ENCODE data around the gene DSTN.

The DSTN gene

GRCh38 chr20:17624551-17625245 is 54.8 kb downstream of the DSTN start:
- Histone ChIP-seq H3K4me2 (ENCODE audit: low read length) (no peak overlapping the region), H3K27ac (ENCODE audit: low read depth, low read length, poor library complexity, severe bottlenecking) (no peak overlapping the region), H3K9me3 (ENCODE audit: low read length) (no peaks in the 10 kb centered on the region), H3K4me1 (ENCODE audit: insufficient read depth, low read length, severe bottlenecking) (no peaks in the 10 kb centered on the region), H3K36me3 (ENCODE audit: insufficient read depth, low read length) (peaks cover 40% of the 10 kb centered on the region; the same call in 1 of the 2 replicates), H3K9ac (ENCODE audit: low read length) (no peak overlapping the region), H4K20me1 (ENCODE audit: insufficient read depth, low read length) (no peaks in the 10 kb centered on the region), H3F3A (ENCODE audit: insufficient read depth, low read length) (no peaks in the 10 kb centered on the region), H3K9me2 (ENCODE audit: low read depth, low read length) (no peaks in the 10 kb centered on the region), H2AFZ (ENCODE audit: low read length) (no peak overlapping the region), H3K27me3 (ENCODE audit: insufficient read depth, low read length) (no peaks in the 10 kb centered on the region), H3K4me3 (ENCODE audit: low read depth, low read length, poor library complexity, severe bottlenecking) (no peak overlapping the region), H3K79me2 (ENCODE audit: insufficient read depth, low read length) (no peaks in the 10 kb centered on the region)
- no peak for TF ChIP-seq CTCF (IDR thresholded peaks at IDR 0.05; ENCODE audit: low read length)
- no peak for TF ChIP-seq EZH2 (IDR thresholded peaks at IDR 0.05; ENCODE audit: borderline replicate concordance, low read length)

- Histone ChIP-seq H3F3A (ENCODE audit: insufficient read depth, low read length) (no peaks in the 10 kb centered on the region), H3K4me1 (ENCODE audit: insufficient read depth, low read length, severe bottlenecking) (no peaks in the 10 kb centered on the region), H2AFZ (ENCODE audit: low read length) (no peak overlapping the region), H3K27me3 (ENCODE audit: insufficient read depth, low read length) (no peaks in the 10 kb centered on the region), H3K27ac (ENCODE audit: low read depth, low read length, poor library complexity, severe bottlenecking) (no peak overlapping the region), H3K4me2 (ENCODE audit: low read length) (no peak overlapping the region), H3K9ac (ENCODE audit: low read length) (no peak overlapping the region), H4K20me1 (ENCODE audit: insufficient read depth, low read length) (no peaks in the 10 kb centered on the region), H3K4me3 (ENCODE audit: low read depth, low read length, poor library complexity, severe bottlenecking) (no peak overlapping the region), H3K36me3 (ENCODE audit: insufficient read depth, low read length) (peaks cover 39% of the 10 kb centered on the region; the same call in 1 of the 2 replicates), H3K9me2 (ENCODE audit: low read depth, low read length) (no peaks in the 10 kb centered on the region), H3K9me3 (ENCODE audit: low read length) (no peaks in the 10 kb centered on the region), H3K79me2 (ENCODE audit: insufficient read depth, low read length) (no peaks in the 10 kb centered on the region)
- TF ChIP-seq EZH2 (IDR thresholded peaks at IDR 0.05; ENCODE audit: borderline replicate concordance, low read length) (no peak), CTCF (IDR thresholded peaks at IDR 0.05; ENCODE audit: low read length) (no peak)
These were observed 55.6 kb downstream of the DSTN start for GRCh38 chr20:17625246-17626051.

GRCh38 chr20:17626217-17627007 is 56.5 kb downstream of the DSTN start:
- Histone ChIP-seq H3K79me2 (ENCODE audit: insufficient read depth, low read length) (no peaks in the 10 kb centered on the region), H3K4me1 (ENCODE audit: insufficient read depth, low read length, severe bottlenecking) (no peaks in the 10 kb centered on the region), H3K4me2 (ENCODE audit: low read length) (no peak overlapping the region), H3K9me2 (ENCODE audit: low read depth, low read length) (no peaks in the 10 kb centered on the region), H4K20me1 (ENCODE audit: insufficient read depth, low read length) (no peaks in the 10 kb centered on the region), H3K9ac (ENCODE audit: low read length) (no peak overlapping the region), H3K36me3 (ENCODE audit: insufficient read depth, low read length) (peaks cover 44% of the 10 kb centered on the region; the same call in 1 of the 2 replicates), H3K27me3 (ENCODE audit: insufficient read depth, low read length) (no peaks in the 10 kb centered on the region), H3K4me3 (ENCODE audit: low read depth, low read length, poor library complexity, severe bottlenecking) (no peak overlapping the region), H3K9me3 (ENCODE audit: low read length) (no peaks in the 10 kb centered on the region), H3K27ac (ENCODE audit: low read depth, low read length, poor library complexity, severe bottlenecking) (no peak overlapping the region), H3F3A (ENCODE audit: insufficient read depth, low read length) (no peaks in the 10 kb centered on the region), H2AFZ (ENCODE audit: low read length) (no peak overlapping the region)
- TF ChIP-seq EZH2 (IDR thresholded peaks at IDR 0.05; ENCODE audit: borderline replicate concordance, low read length): no peak
- no peak for TF ChIP-seq CTCF (IDR thresholded peaks at IDR 0.05; ENCODE audit: low read length)
